HG02571 (cell line): Measurements from ENCODE around the gene AKAP3.
A peak's percentile ranks its signal among the peaks of the same experiment; 100 is the strongest.

Experiments
- ATAC-seq: cut with Tn5 transposase; IDR thresholded peaks from one replicate; pipeline ENCODE4 v1.9.1; 2021; ENCODE audit warnings: mild to moderate bottlenecking, moderate library complexity; ENCODE audit not compliant: unreplicated experiment

AKAP3 gene

DNA sequence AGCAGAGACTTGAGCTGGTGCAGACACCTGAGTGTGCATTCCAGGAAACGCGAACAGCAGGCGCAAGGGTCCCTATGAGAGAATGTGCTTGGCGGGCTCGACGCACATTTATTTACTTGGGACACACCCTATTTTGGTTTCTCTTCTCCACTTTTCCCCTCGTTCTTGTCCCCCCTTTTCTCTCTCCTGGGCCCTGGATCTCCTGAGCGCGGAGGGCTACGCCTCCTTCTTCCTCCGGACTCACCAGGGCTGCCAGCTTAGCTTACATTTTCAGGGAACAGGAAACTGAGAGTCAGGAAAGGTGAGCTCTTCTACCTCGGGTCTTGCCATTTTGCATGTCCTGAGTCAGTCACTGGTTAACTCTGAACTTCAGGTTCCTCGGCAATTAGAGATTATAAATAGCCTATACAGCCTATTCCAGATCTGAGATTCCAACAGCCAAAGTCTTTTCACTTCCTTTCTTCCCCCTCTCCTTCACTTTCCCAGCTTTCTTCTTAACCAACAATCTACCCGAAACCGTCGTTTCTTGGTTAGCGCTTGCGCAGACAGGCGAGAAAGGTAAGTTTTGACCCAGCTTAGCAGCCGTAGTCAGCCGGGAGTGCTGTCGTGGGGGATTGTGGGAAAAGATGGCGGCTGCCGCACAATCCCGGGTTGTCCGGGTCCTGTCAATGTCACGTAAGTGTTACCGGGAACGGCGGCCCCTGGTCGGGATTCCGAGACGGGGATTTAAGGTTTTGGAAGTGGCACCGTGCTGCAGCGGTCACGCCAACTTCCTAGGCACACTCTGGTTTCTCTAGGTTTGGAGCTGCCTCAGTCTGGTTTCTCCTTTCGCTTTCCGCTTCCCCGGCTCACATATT, at the start of gene AKAP3, which contains the start of gene NDUFA9:
Gene AKAP3 (minus strand): TSS at position 551 of the 857 bp plus-strand sequence. CDS start 10,855 bp downstream, outside the sequence.
Gene NDUFA9 (plus strand): TSS at position 614 of the 857 bp plus-strand sequence. CDS start 13 bp downstream, at position 627.
- ATAC-seq, result peak; percentile 81

DNA sequence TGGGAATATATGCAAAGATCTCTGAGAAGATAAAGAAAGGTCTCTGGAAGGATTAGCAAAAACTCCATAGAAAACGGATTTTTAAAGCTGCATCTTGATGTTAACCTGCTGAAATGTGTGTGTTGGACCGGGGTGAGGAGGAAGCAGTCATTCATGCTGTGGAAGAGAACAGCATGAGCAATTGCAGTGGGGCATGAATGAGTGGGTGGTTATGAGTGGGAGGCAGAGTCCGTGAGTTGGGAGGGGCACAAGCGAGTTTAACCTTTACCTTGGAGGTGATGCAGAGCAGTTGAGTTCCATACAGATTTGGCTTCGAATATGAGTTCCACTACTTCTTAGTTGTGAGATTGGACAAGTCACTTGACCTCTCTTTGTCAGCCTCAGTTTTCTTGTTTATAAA, 41.9 kb upstream of the AKAP3 start:
- ATAC-seq, result no peak

DNA sequence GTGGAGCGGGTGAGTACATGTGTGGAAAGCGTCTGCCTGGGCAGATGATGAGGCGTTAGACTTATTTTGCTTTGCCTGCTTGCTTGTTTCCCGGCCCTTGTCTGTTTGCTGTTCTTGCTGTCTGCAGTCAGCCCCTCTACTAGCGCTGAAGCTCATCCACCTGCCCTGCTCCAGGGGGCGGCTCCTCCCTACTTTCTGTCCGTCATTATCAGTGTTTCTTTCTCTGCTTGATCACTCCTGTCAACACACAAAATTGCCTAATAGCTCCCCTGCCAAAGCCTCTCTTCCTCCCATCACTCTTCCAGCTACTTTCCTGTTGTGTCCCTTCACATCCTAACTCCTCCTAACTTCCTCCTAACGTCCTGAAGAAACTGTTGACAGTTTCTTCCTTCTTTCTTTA, 36.5 kb upstream of the AKAP3 start:
- no peak for ATAC-seq

DNA sequence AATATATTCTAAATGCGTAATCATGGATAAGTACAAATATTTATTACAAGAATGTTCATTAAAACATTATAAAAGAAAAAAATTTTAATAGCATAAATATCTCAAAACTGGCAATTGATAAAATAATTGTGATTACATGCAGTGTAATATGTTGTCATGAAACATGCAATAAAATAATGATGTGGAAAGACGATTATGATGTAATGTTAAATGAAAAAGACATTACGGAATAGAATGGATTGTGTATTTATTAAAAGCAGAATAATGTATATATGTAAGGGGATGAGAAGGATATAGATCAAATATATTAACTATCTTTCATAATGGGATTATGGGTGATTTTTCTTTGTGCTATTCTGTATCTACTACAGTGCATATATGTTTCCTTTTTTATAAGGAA, 32.9 kb upstream of the AKAP3 start:
- ATAC-seq, result no peak

DNA sequence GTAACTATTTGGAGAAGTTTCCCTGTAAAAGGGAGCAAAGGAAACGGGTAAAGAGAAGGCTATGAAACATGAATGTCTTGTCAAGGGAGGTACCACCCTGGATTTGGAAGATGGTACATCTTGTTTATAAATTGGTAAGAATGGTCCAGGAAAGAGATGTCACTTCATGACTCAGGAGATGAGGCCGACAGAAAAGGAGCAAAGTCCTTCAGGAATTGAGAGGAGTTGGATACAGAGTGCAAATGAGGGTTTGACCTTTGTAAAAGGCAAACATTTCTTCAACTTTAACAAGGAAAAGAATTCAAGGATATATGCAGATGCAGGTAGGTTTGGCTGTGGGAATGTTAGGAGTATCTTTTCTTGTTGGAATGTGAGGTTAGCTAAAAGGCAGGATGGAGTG, 30.9 kb upstream of the AKAP3 start:
- no peak for ATAC-seq

DNA sequence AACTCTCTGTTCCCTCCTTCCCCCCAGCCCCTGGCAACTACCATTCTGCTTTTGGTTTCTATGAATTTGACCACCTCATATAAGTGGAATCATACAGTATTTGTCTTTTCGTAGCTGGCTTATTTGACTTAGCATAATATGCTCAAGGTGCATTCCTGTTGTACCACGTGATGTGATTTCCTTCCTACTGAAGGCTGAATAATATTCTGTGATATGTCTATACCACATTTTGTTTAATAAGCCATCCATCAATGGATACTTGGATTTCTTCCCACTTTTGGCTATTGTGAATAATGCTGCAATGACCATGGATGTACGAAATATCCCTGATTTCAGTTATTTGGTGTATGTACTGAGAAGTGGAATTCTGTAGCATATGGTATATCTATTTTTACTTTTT, 16.4 kb upstream of the AKAP3 start:
- no peak for ATAC-seq

DNA sequence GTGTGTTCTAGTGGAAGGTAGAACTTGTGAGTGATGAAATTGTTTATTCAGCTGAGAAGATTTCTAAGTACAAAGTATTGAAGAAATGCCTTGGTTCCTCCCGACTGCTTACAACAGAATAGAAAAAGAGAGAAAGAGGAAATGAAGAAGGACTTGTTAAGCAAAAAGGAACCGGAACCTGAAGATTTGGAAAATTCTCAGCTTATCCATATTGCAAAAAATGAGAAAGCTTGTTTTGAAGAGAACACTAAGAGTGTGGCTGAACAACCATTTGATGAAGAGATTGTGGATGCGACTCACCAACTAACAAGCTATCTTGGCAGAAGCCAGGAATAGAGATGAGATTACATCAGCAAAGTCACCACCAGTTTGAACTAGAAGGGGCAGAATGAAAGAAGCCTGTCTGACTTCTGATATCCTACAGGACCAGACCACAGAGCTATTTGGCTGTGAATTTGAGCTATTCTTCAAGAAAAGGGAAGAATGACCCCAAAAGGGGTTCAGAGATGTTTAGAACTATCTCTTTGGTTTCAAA, 15.2 kb upstream of the AKAP3 start:
- ATAC-seq, result no peak

DNA sequence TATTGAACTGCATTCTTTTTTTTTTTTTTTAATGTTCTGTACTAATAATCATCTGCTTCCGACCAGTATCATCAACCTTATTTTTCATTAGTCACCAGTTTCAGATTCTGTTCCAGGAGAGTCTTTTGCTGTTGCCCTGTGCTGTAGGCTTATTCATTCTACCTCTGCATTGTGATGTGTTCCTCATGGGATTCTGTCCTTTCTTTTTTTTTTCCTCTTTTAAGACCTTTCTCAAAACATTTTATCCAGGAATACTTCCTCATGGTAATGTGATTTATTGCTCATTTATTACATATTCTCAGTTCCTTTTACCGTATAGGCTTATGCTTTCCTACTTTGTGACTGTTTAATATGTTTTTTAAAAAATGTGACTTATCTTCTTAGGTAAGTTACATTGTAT, 4.8 kb upstream of the AKAP3 start:
- ATAC-seq, result no peak

DNA sequence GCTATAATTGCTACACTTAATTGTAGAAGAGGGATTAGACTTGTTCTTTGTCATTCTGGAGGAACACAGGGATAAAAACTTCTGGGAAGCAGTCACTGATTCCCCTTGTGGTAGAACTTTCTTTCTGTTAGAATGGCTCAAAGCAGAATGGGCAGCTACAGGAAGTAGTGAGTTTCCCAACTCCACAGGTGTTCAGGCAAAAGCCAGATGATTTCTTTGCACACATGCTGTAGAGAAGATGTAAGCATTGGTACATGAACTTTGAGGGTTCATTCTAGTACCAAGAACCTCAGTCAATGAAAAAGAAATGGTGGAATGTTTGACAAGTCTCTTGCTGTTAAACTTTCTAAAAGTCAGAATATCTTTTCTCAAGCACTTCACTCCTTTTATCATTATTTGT, 4.4 kb upstream of the AKAP3 start:
- ATAC-seq, result no peak

DNA sequence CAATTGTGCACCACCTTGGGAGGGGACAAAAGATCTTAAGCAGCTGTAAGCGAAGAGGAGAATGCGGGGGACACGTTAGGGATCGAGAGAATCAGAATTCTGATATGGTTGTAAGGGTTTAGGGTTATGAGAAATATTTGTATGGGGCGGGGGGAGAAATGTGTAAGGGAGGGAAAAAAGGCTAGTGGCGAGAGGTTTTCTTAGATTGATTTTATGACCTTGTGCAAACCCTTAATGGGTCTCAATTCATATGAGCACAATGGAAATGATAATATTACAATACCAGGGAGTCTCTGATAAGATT, 459 bp upstream of the AKAP3 start:
- ATAC-seq, result no peak

DNA sequence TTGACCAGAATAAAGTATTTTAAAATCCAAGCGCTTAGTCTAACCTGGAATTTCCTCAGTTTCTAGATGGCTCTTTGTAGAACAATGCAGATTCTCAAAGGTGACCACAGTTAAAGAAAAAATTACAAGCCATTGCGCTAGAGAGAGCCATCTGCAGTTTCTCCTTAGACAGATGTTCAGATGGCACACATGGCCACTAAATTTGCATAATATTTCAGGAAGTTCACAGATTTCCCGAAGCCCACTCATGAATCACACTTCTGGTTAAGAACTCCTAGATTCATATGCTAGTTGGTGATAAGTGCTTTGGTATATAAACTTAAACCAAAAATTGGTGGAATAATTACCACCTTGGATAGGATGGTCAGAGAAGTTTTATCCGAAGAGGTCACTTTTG, 749 bp downstream of the AKAP3 start:
- peak; percentile 21 for ATAC-seq

DNA sequence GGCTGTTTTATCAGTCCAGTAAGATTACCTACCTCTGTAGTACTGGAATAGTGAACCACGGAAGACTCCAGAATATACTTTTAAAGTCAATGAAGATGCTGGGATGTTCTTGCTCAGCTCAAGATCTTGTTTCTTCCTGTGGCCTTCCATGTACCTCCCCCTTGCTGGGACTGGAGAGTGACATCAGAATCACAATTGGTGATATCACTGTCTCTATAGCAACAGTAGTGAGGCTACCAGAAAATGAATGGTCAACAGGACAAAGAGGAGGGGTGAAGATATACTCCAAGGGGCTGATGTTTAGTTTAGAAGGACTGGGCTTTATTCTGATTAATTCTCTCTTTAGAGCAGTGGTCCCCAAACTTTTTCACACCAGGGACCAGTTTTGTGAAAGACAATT, 3.8 kb downstream of the AKAP3 start:
- ATAC-seq, result no peak

DNA sequence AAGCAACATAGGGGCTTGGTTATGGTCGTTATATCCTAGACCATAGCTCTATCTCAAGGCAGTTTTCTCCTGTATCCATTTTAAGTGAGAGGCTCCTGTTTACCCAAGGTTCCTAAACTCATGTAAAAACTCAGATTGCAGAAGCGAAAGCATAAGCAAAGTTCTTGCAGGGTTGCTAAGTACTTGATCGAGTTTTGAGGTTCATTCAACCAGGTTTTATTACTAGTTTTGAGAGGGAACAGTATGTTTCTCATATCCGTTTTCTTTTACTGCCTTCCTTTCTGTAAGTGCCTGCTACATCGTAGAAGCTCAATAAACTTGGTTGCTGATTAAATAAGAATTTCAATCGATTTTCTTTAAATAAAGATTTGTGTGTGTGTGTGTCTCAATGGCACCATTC, 5.1 kb downstream of the AKAP3 start:
- ATAC-seq, result no peak

DNA sequence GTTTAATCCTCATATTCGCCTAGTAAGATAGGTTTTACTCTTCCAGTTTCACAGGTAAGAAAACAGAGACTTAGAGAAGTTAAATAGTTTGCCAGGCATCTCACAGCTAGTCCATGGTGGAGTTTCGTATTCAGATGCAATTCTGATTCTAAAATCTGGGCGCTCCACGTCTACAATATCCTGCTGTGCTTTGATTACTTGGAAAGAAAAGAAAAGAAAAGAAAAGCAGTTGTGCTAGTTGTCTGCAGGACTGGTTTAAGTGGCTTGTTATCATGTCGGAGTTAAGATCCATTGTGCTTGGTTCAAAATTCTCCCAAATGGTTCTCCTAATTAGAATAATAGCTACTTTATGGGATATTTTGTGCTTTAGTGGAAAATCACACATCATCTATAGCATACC, 18.6 kb downstream of the AKAP3 start:
- ATAC-seq, result no peak

DNA sequence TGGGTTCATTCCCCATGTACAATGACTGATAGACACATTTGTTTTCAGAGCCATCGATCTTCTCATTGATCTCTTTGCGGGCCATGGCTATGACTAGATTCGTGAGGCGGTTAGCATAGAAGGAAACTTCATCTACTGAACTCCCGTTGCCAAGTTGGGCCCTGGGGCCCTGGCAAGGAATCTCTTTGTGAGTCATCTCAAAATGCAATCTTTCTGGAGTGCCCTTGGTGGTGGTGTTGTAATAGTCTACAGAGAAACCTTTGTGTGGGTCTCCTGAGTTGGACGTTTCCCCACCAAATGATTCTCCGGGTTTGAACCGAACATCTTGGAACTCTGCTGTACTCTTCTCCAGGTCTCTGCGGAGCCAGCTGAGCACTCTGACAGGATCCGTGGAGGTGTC, 20.4 kb downstream of the AKAP3 start:
- ATAC-seq, result no peak

DNA sequence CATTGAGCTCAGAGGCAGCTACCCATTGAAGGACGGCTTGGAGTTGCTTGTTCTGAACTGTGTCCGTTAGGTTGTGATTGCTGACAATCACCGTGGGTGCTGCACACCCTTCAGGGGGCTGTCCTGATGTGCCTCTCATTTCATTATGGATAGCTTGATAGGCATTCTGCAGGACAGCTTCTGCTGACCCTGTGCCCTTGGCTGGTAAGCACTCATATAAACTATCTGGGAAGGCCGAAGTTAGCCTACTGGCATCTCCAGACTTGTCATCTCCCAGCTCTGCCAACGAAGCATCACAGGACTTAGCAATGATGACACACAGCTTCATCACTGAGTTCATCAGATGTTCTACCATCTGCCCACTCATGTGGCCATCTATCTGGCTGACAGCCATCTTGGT, 22.3 kb downstream of the AKAP3 start:
- ATAC-seq, result no peak

DNA sequence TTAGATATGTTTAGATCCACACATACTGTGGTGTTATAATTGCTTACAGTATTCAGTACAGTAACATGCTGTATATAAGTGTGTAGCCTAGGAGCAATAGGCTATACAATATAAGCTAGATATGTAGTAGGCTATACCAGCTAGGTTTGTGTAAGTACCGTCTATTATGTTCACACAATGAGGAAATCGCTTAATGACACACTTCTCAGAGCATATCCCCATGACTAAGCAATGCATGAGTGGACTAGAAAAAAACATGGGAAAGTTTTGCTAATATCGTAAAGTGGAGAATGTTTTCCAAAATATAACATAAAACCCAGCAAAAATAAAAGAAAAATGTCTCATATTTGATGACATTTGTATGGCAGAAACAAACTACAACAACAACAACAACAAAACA, 27.3 kb downstream of the AKAP3 start:
- no peak for ATAC-seq

DNA sequence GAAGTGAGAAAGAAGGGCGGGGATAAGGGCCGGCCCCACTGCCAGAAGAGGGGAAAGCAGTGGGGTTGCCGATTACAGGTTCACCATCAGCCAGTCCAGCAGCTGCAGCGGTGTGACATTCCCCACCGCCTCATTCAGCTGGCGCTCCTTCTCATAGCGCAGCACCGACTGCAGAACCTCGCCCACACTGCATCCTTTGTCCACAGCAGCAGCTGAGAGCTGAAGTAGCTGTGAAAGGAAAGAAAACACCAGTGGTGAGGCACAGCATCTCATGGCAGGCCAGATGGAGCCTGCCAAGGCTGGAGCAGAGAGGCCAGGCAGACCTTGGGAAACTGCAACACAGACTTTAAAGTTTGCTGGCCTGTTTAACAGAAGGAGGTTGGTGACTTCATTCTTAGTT, 33.2 kb downstream of the AKAP3 start:
- ATAC-seq, result no peak

DNA sequence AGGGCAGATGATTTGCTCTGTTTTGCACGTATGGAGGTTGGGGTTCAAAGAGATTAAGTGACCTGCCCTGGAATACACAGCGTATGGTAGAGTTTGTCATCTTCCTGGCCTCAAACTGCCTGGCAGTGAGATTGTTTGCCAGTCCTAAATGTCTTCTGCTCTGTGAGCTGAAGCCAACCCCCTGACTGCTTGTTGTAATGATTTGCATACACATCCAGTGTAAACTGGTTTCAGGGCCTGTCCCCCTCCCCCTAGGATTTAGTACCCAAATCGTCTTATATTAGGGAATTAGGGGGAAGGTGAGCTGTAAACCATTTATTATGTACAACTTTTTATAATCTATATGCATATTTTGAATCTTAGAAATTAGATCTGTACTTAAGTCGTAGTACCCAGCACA, 38.4 kb downstream of the AKAP3 start:
- no peak for ATAC-seq

DNA sequence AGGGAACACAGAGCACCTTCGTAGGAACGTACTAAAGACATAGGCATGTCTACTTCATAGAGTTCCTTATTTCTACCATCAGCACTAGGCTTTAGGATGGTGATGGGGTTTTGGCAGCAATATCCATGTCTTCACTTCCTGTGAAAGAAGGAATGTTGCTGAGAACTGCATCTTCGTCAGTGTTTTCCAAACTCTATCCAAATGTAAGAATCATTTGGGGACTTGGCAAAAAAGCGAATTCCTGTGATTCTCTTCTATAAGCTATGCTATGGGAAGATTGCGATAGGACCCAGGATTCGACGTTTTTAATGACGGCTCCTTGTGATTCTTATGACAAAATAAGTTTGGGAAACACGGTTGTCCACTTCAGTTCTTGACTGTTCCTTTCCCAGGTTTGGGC, 39.8 kb downstream of the AKAP3 start:
- no peak for ATAC-seq

DNA sequence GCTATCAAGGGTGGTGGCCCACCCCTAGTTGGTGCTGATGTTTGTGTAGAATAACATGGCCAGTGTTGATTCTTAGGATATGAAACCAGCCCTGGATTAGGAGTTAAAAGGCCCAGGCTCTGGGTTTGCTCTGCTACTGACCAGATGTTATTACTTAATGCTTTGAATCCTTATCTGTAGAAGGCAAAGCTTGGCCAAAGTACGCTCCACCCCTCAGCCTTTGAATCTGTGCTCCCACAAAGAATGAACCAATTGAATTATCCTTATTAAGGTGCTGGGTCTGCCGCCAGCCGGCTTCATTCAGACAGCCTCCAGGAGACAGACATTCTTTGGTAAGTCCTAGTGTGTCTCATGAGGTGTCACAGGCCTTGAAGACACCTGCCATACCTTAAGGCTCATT, 41.8 kb downstream of the AKAP3 start:
- ATAC-seq, result no peak

DNA sequence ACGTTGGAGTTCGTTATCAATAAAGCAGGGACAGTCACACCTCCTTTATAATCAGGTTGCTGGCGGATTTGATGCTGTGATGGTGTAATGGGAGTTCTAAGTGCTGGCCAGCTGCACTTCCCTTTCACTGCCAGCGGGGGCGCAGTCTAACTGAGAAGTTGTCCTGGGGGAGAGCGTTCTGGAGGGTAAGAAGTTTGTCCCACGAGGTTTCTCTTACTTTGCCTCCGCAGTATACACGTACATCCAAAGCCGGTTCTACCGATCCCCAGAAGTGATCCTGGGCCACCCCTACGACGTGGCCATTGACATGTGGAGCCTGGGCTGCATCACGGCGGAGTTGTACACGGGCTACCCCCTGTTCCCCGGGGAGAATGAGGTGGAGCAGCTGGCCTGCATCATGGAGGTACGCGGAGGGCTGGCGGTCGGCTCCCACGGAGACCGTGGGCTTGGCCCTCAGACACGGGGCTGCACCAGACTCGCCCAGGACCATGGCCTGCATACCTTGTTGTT, 44.1 kb downstream of the AKAP3 start:
- ATAC-seq, result peak; percentile 88

DNA sequence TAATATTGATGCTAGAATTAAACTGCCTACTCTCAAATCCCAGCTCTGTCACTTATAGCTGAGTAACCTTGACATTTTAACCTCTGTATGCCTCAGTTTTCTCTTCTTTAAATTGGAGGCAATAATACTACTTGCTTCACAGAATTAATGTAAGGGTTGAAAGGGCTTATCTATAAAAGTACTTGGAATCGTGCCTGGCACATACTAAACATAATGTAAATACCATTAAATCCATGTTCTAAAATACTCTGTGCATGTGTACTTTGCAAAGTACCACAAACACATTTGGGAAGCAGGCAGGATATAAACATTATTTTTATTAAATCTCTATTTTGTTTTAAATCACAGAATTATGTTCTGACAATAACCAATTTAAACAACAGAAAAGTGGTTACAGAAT, 44.9 kb downstream of the AKAP3 start:
- no peak for ATAC-seq
